ENCODE results near the gene BEND6.

DNA sequence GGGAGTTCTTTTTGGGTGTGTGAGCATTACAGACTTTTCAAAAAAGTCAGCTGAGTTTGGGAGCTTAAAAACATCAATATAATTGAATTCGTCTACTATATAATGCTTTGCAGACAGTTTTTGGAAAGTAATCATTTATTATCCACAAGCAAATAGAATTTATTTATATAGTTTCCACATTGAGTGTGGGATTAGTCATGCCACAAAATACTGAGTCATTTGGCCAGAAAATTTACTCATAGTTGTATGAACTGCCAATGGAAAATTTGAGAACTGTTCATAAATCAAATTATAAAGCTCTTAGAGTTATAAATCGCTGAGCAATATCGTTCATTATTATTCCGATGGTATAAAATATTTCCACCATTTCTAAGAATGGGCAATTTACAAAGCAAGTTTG, 5.0 kb downstream of the BEND6 start:
- no peak for TF ChIP-seq EZH2 (IDR thresholded peaks at IDR 0.05; ENCODE audit: borderline replicate concordance, insufficient read depth, low read depth, low read length, poor library complexity, severe bottlenecking)
- TF ChIP-seq, protein P1, sequence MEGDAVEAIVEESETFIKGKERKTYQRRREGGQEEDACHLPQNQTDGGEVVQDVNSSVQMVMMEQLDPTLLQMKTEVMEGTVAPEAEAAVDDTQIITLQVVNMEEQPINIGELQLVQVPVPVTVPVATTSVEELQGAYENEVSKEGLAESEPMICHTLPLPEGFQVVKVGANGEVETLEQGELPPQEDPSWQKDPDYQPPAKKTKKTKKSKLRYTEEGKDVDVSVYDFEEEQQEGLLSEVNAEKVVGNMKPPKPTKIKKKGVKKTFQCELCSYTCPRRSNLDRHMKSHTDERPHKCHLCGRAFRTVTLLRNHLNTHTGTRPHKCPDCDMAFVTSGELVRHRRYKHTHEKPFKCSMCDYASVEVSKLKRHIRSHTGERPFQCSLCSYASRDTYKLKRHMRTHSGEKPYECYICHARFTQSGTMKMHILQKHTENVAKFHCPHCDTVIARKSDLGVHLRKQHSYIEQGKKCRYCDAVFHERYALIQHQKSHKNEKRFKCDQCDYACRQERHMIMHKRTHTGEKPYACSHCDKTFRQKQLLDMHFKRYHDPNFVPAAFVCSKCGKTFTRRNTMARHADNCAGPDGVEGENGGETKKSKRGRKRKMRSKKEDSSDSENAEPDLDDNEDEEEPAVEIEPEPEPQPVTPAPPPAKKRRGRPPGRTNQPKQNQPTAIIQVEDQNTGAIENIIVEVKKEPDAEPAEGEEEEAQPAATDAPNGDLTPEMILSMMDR (IDR thresholded peaks at IDR 0.05), result no peak

All from B cell (primary cell).